HG02973 (cell line): ENCODE measurements around the gene FERMT3.

Experiments used
- ATAC-seq: cut with Tn5 transposase; IDR thresholded peaks from one replicate; pipeline ENCODE4 v1.9.1; 2021; ENCODE audit warnings: moderate library complexity; ENCODE audit not compliant: unreplicated experiment

The FERMT3 gene

DNA sequence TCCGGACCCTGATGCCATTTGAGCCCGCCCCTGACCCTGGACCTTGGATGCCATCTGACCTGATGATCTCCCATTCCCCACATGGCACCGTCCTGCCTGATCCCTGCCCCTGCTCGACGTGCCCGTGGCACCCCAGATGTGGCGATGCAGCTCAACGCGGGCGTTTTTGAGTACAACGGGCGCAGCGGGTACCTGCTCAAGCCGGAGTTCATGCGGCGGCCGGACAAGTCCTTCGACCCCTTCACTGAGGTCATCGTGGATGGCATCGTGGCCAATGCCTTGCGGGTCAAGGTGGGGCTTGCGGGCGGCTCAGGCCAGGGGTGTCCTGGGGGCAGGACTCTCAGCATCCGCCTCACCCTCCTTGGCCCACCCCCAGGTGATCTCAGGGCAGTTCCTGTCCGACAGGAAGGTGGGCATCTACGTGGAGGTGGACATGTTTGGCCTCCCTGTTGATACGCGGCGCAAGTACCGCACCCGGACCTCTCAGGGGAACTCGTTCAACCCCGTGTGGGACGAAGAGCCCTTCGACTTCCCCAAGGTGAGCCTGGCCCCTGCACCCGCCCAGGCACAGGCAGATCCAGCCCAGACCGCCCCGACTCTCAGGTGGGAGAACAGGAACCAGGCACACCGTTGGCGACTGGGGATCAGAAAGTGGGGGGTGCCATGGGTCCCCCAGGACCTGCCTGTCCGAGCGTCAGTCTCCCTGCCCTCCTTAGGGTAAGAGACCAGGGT lies 55.9 kb downstream of the FERMT3 start:
- ATAC-seq, result no peak

DNA sequence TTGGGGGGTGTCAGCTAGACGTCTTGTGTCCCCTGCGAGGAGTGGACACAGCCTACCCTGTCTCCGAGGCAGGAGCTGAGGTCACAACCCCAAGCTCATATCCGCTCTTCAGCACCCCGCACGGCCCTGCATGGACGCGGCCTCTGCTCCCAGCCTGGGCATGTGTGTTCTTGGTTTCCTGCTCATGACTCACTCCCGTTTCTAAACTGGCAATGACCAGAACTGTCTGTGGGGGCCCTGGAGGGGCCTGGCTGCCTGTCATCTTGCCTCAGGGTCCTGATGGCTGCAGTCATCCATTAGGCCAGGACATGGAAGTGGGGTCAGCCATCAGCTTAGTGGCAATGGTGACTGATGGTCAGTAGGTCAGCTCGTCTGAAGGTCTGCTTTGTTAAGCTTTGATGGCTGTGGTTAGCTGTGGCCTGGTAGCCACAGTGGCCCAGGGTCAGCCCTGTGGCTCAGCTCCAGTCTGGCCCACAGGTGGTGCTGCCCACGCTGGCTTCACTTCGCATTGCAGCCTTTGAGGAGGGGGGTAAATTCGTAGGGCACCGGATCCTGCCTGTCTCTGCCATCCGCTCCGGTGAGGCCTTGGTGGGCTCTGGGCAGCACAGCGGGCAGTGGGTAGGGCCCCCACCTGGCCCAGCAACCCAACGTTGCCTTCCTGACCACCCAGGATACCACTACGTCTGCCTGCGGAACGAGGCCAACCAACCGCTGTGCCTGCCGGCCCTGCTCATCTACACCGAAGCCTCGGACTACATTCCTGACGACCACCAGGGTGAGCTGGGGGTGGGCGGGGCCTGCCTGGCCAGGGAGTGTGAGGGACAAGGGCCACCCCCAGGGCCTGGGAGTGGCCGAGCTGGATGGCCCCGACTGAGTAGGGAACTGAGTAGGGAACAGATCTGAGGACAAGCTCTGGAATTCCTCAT lies 56.8 kb downstream of the FERMT3 start:
- ATAC-seq, result no peak

DNA sequence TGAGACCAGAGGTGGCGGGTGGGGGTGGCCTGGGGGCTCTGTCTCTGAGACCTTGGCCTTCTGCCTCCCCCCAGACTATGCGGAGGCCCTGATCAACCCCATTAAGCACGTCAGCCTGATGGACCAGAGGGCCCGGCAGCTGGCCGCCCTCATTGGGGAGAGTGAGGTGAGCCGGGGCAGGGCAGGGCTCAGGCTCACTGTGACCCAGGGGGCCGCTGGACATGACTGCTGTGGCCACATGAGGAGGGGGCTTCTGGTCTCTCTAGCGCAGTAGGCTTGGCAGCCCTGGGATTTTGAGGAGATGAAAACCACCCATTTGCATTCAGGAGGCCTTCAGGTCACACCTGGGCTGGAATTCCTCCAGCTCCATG lies 57.4 kb downstream of the FERMT3 start:
- no peak for ATAC-seq

DNA sequence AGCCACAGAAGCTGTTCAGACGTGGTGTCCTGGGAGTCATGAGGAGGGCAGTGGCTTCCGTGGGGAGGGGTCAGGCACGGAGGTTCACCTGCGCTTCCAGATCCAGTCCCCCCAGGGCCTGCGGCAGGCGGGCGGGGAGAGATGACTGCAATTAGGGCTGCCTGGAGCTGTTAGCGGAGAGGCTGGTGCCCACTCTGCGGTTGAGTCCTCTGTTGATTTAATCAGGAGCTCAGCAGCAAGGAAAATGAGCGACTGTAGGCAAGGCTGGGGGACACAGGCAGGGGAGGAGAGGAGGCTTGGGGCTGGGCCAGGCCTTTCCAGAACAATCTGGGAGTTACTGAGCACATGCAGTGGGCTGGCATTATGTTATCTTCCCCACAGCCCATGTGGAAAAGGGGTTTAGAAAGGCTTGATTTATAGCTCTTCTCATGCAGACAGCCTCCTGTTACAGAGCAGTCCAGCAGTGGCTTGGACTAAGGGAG lies 57.9 kb downstream of the FERMT3 start:
- no peak for ATAC-seq

DNA sequence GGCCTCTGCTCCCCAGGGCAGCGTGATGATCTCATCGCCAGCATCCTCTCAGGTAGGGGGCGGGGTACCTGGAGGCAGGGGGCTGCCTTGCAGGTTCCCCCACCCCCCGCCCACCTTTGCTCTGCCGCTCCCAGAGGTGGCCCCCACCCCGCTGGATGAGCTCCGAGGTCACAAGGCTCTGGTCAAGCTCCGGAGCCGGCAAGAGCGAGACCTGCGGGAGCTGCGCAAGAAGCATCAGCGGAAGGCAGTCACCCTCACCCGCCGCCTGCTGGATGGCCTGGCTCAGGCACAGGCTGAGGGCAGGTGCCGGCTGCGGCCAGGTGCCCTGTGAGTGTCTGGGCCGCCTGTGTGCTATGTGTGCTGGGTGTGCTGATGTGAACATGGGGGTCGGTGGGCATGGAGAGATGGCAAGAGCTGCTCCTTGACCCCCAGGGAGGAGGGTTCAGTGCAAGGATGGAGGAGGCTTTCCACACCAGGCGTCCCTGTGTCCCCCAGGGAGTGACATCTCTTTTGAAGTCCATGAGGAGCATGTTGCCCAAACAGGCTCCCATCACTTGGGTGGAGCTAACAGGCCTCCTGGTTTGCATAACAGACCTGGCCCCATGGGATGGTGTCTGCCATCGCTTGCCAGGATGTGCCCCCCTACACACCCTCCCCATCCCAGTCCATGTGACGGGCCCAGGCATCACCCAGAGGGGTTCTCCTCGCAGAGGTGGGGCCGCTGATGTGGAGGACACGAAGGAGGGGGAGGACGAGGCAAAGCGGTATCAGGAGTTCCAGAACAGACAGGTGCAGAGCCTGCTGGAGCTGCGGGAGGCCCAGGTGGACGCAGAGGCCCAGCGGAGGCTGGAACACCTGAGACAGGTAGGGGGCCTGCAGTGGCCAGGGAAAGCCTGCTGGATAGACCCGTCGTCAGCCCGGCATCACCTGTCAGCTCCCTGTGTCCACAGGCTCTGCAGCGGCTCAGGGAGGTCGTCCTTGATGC lies 58.9 kb downstream of the FERMT3 start:
- no peak for ATAC-seq

DNA sequence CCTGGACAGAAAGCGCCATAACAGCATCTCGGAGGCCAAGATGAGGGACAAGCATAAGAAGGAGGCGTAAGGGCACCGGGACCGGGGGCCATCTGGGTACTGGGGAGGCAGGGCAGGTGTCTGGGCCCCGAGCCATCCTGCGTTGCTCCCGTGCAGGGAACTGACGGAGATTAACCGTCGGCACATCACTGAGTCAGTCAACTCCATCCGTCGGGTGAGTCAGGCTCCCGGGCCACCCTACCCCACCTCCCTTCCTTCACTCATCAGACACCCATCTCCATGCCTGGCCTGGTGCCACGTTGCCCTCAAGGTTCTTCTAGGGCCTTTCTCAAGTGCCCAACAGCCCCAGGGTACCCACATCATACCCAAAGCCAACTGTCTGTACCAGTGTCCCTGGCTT lies 59.8 kb downstream of the FERMT3 start:
- ATAC-seq, result no peak

DNA sequence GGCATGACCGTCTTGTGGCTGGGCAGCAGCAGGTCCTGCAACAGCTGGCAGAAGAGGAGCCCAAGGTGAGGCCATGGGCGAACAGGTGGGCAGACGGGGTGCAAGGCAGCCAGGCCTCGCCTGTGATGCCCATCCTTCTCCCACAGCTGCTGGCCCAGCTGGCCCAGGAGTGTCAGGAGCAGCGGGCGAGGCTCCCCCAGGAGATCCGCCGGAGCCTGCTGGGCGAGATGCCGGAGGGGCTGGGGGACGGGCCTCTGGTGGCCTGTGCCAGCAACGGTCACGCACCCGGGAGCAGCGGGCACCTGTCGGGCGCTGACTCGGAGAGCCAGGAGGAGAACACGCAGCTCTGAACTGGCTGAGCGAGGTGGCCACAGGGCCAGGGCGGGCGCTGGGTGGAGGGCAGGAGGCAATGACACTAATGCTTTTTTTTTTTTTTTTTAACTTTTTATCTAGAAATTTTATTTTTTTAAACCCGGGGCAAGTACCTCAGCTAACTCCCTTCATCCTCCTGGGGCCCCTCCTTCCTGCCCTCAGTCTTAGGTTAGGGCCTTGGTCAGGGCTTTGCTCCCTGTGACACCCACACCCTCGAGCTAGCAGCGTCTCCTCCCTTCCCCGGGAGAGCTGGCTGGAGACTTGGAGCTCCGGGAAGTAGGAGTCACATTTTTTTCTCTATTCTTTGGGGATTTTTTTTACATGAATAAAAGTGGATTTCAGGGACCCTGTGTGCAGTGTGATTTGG lies 60.9 kb downstream of the FERMT3 start:
- ATAC-seq, result no peak

DNA sequence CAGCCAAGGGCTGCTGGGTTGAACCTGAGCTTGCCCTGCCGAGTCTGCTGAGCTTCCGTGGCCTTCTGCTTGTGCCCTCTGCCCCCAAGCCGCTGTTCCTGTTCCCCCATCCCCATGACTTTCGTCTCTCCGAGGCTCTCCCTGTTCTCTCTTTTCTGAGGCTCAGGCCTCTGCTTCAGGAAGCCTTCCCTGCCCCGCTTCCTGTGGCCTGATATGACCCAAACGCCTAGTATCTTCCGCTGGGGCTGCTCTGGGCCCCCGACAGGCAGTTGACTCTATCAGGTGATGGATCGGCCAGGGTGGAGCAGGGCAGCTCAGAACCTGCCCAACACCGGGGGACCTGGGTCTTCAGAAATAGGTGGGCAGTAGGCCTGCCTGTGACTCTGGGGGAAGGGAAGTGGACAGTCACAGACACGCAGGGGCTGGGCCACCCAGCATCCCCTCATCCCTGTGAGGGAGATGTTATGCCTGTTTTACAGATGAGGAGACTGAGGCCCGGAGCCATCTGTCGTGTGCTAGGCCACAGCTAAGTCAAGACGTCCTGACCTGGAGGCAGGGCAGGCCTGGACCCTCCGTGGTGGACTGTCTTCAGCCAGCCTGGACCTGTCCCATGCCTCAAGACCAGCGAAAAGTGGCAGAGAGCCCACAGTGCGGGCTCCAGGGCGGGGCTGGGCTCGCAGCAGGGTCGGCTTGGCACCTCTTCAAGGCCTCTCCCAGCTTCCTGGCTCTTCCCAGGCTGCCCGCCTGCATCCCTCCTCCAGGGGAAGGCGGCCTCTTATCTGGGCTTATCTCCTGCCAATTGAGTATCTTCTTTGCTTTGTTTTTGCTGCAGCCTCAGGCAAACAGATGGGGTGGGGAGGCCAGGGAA lies 61.7 kb downstream of the FERMT3 start:
- ATAC-seq, result no peak

DNA sequence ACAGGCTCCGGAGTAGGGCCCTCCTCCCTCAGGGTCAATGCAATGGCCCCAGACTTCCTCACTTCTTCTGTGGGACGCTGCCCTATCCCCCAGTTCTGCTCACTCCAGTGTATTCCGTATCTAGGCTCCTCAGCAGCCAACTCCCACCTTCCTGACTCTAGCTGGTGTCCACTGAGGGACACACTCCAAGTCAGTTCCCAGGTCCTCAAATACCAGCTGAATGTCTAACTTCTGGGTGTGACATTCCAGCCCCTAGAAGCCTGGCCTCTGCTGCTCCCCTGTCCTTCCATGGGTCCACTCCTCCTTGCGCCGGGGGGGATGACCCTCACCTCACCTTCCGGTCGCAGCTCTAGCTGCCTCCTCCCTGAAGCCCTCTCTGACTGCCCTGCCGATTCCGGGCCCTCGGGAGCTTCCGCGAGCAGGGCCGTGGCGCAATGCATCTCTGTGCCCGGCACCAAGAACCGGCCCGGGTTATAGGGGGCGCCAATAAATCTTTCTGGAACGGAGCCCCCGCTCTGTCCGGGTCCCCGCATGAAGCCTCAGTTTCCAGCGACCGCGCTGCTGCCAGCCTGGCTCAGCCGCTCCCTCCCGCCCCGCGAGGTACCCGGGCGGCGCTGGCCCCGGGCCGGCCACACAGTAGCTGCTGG lies 62.5 kb downstream of the FERMT3 start:
- peak; percentile 10 for ATAC-seq

DNA sequence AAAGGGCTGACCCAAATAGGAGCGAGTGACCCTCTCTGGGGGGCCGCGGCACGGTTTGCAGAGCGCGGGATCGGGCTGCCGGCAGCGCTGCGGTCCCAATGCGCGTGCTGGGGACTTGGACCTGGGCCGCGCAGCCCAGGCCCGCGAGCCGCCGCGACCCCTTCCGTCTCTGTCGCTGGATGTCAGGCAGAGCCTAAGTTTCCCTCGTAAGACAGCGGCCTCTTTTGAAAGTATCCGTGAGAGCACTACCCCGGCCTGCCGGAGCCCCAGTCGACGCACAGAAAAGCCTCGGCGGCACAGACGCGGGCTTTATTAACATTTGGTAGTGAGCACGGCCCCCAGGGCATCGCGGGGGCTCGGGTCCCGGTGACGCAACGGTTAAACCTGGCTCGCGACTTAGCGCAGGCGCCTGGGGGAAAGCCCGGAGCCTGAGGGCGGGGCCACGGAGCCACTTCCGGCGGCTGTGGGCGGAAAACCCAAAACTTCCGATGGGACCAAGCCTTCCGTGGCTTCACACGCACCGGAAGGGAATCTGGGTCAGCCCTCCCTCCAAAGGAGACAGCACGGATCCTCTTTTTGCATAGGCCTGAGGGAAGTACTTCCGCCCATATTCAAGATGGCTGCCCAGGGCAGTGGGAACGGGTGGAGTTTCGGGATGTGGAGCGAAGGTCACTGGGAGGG lies 63.2 kb downstream of the FERMT3 start:
- ATAC-seq, result peak; percentile 51
